HepG2 (cell line): Measurements from ENCODE around the gene FAM229A. TPM values are rescaled to one million over a fixed set of nuclear protein-coding genes. Genes with fewer than 3 reads are reported as not detected.

ENCODE experiments used
- EHMT2 ChIP-seq: fragments of 200-600 bp; sonication (generic); IDR thresholded peaks from 2 replicates; pipeline ENCODE4 v1.7.0; 2017; ENCODE audit warnings: antibody characterized with exemption, low read depth, low read length, borderline replicate concordance
- EZH2 ChIP-seq: conservative IDR thresholded peaks from 2 replicates; pipeline ENCODE4 v1.6.1; 2012; ENCODE audit warnings: mild to moderate bottlenecking, low read depth, low read length, moderate library complexity
- HOXD1 ChIP-seq: sonication (generic); formaldehyde crosslinking; IDR thresholded peaks from 2 replicates; pipeline ENCODE4 v1.5.0; 2020; ENCODE audit warnings: missing genetic modification reagents
- KDM5B ChIP-seq: sonication (generic); formaldehyde crosslinking; IDR thresholded peaks from 2 replicates; pipeline ENCODE4 v1.4.0; 2020; ENCODE audit warnings: missing genetic modification reagents, mild to moderate bottlenecking, borderline replicate concordance
- PRDM15 ChIP-seq: sonication (generic); formaldehyde crosslinking; IDR thresholded peaks from 2 replicates; pipeline ENCODE4 v1.4.0; 2020; ENCODE audit warnings: missing genetic modification reagents
- SP1 ChIP-seq, 2 experiments: fragments of 450-650 bp in 1 of 2; sonication (generic) in 1 of 2; formaldehyde crosslinking in 1 of 2; IDR thresholded peaks; 2 replicates each; pipeline versions ENCODE4 v1.4.0 to v1.6.1; 2016 to 2020; ENCODE audit warnings: missing genetic modification reagents in 1 of 2
- ZNF713 ChIP-seq: sonication (generic); formaldehyde crosslinking; IDR thresholded peaks from 2 replicates; pipeline ENCODE4 v1.4.0; 2020; ENCODE audit warnings: mild to moderate bottlenecking, missing genetic modification reagents
- ZNF724P ChIP-seq: sonication (generic); formaldehyde crosslinking; IDR thresholded peaks from 2 replicates; pipeline ENCODE4 v1.8.0; 2022; ENCODE audit warnings: missing genetic modification reagents, borderline replicate concordance
- polyA plus RNA-seq, 8 experiments: library from polyadenylated mRNA; depleted of rRNA in 3 of 8; stranded (reverse) in 7 of 8; unstranded in 1 of 8; fragments of >200 nt; fragmentation: Illumina TruSeq in 4 of 8; extraction: Trizol in 4 of 8; gene quantifications; 2 replicates each; pipeline versions ENCODE4 v1.2.1 to v1.2.3, GENCODE V29; 2011 to 2016; ENCODE audit warnings: low read depth in 4 of 8, missing spikeins in 1 of 8, mixed read lengths in 1 of 8; ENCODE audit not compliant: insufficient read depth in 1 of 8
- total RNA-seq, 5 experiments: library from RNA; depleted of rRNA; stranded (reverse); fragments of >200 nt; fragmentation: Illumina TruSeq; extraction: Trizol; gene quantifications; 2 replicates each; pipeline ENCODE4 v1.2.3, GENCODE V29; 2016; ENCODE audit warnings: low read depth in 1 of 5
- TF ChIP-seq, protein P1 (sequence below): sonication (generic); formaldehyde crosslinking; IDR thresholded peaks from 2 replicates; pipeline ENCODE4 v1.9.0; 2021; ENCODE audit warnings: missing genetic modification reagents, borderline replicate concordance
- TF ChIP-seq, protein P2 (sequence below): sonication (generic); formaldehyde crosslinking; conservative IDR thresholded peaks from 2 replicates; pipeline ENCODE4 v1.8.1; 2023; ENCODE audit warnings: missing genetic modification reagents
- TF ChIP-seq, protein P3 (sequence below): sonication (generic); formaldehyde crosslinking; IDR thresholded peaks from one replicate; pipeline ENCODE4 v1.5.1; 2020; ENCODE audit warnings: mild to moderate bottlenecking, missing genetic modification reagents; ENCODE audit errors: not compliant biosample characterization

FAM229A gene
- total and polyA plus RNA-seq, 2 of the 13 experiments (the other 11 are each of a cell fraction or from before 2014, with no cell fraction given), result 3.2 to 17.6 TPM

DNA sequence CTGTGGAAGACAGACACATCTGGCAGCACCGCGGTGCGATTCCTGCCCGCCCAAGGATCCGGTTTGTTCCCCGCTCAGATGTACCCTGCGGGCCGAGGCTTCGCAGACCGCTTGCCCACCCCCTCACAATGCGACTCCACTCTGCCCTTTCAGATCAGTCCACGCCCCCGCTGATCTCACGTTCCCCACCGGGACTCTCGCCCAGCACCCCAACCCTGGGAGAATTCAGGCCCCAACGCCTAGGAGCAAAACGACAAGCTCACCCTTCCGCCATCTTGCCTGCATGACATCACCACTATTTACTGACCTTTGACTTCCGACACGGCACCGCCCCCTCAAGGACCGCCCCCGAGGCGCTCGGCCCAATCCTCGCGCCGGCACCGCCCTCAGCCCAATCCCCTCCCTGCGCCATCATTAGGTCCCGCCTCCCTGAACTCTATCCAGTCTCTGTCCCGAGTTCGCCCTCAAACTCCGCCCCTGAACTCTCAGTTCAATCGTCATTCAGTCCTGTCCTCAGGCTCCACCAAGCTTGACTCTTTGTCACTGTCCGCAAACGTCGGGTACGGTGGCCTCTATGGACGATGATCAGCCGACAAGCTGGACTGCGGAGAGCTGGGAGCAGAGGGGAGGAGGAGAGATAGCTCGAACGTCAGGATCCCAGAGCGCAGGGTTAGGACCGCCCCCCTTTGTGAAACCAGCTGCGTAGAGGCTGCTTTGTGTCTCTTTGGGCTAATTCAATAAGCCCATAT is 32.0 kb upstream of the FAM229A start, which contains the start of gene BSDC1 (continued):
- TF ChIP-seq, protein P1, sequence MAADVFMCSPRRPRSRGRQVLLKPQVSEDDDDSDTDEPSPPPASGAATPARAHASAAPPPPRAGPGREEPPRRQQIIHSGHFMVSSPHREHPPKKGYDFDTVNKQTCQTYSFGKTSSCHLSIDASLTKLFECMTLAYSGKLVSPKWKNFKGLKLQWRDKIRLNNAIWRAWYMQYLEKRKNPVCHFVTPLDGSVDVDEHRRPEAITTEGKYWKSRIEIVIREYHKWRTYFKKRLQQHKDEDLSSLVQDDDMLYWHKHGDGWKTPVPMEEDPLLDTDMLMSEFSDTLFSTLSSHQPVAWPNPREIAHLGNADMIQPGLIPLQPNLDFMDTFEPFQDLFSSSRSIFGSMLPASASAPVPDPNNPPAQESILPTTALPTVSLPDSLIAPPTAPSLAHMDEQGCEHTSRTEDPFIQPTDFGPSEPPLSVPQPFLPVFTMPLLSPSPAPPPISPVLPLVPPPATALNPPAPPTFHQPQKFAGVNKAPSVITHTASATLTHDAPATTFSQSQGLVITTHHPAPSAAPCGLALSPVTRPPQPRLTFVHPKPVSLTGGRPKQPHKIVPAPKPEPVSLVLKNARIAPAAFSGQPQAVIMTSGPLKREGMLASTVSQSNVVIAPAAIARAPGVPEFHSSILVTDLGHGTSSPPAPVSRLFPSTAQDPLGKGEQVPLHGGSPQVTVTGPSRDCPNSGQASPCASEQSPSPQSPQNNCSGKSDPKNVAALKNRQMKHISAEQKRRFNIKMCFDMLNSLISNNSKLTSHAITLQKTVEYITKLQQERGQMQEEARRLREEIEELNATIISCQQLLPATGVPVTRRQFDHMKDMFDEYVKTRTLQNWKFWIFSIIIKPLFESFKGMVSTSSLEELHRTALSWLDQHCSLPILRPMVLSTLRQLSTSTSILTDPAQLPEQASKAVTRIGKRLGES (CRISPR knock-in tag), result no peak
- TF ChIP-seq, protein P2, sequence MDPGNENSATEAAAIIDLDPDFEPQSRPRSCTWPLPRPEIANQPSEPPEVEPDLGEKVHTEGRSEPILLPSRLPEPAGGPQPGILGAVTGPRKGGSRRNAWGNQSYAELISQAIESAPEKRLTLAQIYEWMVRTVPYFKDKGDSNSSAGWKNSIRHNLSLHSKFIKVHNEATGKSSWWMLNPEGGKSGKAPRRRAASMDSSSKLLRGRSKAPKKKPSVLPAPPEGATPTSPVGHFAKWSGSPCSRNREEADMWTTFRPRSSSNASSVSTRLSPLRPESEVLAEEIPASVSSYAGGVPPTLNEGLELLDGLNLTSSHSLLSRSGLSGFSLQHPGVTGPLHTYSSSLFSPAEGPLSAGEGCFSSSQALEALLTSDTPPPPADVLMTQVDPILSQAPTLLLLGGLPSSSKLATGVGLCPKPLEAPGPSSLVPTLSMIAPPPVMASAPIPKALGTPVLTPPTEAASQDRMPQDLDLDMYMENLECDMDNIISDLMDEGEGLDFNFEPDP (CRISPR knock-in tag), result no peak
- no peak for TF ChIP-seq PRDM15 (CRISPR knock-in tag)
- TF ChIP-seq ZNF724P (CRISPR knock-in tag), result no peak
- TF ChIP-seq HOXD1 (CRISPR knock-in tag), result no peak
- no peak for TF ChIP-seq EHMT2
- TF ChIP-seq KDM5B (CRISPR knock-in tag), result peak; percentile 69; the same call in 1 of the 2 replicates
- TF ChIP-seq SP1 (IDR thresholded peaks at IDR 0.05), result peak; percentile 72; the same call in 1 of the 2 replicates
- TF ChIP-seq SP1 (CRISPR knock-in tag; IDR thresholded peaks at IDR 0.05), result peak; percentile 81
- TF ChIP-seq EZH2, result no peak
- TF ChIP-seq ZNF713 (CRISPR knock-in tag), result 0 out of 2 replicates have a peak, but pooled peaks have one; percentile 53
- TF ChIP-seq, protein P3, sequence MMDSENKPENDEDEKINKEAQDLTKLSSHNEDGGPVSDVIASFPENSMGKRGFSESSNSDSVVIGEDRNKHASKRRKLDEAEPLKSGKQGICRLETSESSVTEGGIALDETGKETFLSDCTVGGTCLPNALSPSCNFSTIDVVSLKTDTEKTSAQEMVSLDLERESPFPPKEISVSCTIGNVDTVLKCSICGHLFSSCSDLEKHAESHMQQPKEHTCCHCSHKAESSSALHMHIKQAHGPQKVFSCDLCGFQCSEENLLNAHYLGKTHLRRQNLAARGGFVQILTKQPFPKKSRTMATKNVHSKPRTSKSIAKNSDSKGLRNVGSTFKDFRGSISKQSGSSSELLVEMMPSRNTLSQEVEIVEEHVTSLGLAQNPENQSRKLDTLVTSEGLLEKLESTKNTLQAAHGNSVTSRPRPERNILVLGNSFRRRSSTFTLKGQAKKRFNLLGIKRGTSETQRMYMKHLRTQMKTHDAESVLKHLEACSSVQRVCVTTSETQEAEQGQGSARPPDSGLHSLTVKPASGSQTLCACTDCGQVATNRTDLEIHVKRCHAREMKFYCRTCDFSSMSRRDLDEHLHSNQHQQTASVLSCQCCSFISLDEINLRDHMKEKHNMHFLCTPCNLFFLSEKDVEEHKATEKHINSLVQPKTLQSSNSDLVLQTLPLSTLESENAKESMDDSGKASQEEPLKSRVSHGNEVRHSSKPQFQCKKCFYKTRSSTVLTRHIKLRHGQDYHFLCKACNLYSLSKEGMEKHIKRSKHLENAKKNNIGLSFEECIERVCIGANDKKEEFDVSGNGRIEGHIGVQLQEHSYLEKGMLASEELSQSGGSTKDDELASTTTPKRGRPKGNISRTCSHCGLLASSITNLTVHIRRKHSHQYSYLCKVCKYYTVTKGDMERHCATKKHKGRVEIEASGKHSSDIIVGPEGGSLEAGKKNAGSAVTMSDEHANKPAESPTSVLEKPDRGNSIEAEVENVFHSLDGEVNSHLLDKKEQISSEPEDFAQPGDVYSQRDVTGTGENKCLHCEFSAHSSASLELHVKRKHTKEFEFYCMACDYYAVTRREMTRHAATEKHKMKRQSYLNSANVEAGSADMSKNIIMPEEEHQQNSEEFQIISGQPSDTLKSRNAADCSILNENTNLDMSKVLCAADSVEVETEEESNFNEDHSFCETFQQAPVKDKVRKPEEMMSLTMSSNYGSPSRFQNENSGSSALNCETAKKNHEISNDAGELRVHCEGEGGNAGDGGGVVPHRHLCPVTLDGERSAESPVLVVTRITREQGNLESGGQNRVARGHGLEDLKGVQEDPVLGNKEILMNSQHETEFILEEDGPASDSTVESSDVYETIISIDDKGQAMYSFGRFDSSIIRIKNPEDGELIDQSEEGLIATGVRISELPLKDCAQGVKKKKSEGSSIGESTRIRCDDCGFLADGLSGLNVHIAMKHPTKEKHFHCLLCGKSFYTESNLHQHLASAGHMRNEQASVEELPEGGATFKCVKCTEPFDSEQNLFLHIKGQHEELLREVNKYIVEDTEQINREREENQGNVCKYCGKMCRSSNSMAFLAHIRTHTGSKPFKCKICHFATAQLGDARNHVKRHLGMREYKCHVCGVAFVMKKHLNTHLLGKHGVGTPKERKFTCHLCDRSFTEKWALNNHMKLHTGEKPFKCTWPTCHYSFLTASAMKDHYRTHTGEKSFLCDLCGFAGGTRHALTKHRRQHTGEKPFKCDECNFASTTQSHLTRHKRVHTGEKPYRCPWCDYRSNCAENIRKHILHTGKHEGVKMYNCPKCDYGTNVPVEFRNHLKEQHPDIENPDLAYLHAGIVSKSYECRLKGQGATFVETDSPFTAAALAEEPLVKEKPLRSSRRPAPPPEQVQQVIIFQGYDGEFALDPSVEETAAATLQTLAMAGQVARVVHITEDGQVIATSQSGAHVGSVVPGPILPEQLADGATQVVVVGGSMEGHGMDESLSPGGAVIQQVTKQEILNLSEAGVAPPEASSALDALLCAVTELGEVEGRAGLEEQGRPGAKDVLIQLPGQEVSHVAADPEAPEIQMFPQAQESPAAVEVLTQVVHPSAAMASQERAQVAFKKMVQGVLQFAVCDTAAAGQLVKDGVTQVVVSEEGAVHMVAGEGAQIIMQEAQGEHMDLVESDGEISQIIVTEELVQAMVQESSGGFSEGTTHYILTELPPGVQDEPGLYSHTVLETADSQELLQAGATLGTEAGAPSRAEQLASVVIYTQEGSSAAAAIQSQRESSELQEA (CRISPR knock-in tag), result no peak
